A549 (cell line): ENCODE measurements around the gene TXNRD1. TPM values are rescaled to one million over a fixed set of nuclear protein-coding genes. Genes with fewer than 3 reads are reported as not detected.
A peak's percentile ranks its signal among the peaks of the same experiment; 100 is the strongest.
"Not testable (repeated sequence)": the region's sequence is repeated elsewhere in the genome, so short reads cannot be mapped to it uniquely, and the experiment has no call there.

Experiments used
- ATAC-seq, 2 experiments: fragments of 200-7000 bp in 1 of 2; fragments of >200 bp in 1 of 2; cut with Nextera tagmentation in 1 of 2; cut with Tn5 transposase in 1 of 2; 3 replicates each; pipeline versions ENCODE4 v1.8.0 to v1.9.1; 2018 to 2020; ENCODE audit warnings: mild to moderate bottlenecking in 1 of 2, moderate library complexity in 1 of 2
- CTCF ChIA-PET: fragments of 300-600 bp; sonication (Branson Sonifier 250); formaldehyde crosslinking; extraction: SDS; loops from one replicate; lab custom pipeline; 2021; ENCODE audit warnings: antibody characterized with exemption, inconsistent platforms; lab: Yijun Ruan, JAX
- POLR2A ChIA-PET: fragments of 350-600 bp; formaldehyde crosslinking; extraction: SDS; loops from one replicate; lab custom pipeline; 2021; ENCODE audit warnings: antibody characterized with exemption, inconsistent platforms; lab: Yijun Ruan, JAX
- DNase-seq, 2 experiments: peaks; one replicate each; pipeline versions ENCODE4 v3.0.0 to v3.0.0-alpha.2; 2011 to 2016; ENCODE audit warnings: low read depth in 1 of 2, low spot score in 1 of 2
- FAIRE-seq: peaks from 2 replicates; lab custom pipeline; 2011; peaks lifted over from hg19 to GRCh38; lab: Jason Lieb, UNC
- H3K27ac ChIP-seq, 2 experiments: fragments of >200 bp; sonication (Bioruptor Twin); formaldehyde crosslinking; 3 replicates each; pipeline ENCODE4 v1.5.1; 2016 to 2017
- H3K4me1 ChIP-seq: fragments of >200 bp; sonication (Bioruptor Twin); formaldehyde crosslinking; 3 replicates; pipeline ENCODE4 v1.6.1; 2016
- H3K4me2 ChIP-seq: fragments of >200 bp; sonication (Bioruptor Twin); formaldehyde crosslinking; 3 replicates; pipeline ENCODE4 v1.6.1; 2016
- H3K4me3 ChIP-seq: fragments of >200 bp; sonication (Bioruptor Twin); formaldehyde crosslinking; 3 replicates; pipeline ENCODE4 v1.5.1; 2016
- H3K9me3 ChIP-seq: fragments of >200 bp; sonication (Bioruptor Twin); formaldehyde crosslinking; 3 replicates; pipeline ENCODE4 v1.6.1; 2016
- BHLHE40 ChIP-seq: IDR thresholded peaks from 2 replicates; pipeline ENCODE4 v1.6.1; 2012; ENCODE audit warnings: low read depth, low read length, inconsistent platforms
- CBX2 ChIP-seq: fragments of 200-600 bp; sonication (generic); IDR thresholded peaks from 2 replicates; pipeline ENCODE4 v1.6.1; 2016; ENCODE audit warnings: low read depth, mild to moderate bottlenecking, borderline replicate concordance
- EHF ChIP-seq: fragments of 250-450 bp; sonication (Bioruptor Pico); IDR thresholded peaks from 2 replicates; pipeline ENCODE4 v1.5.0; 2020; ENCODE audit warnings: mild to moderate bottlenecking
- EP300 ChIP-seq, 2 experiments: fragments of >200 bp; sonication (Bioruptor Twin); formaldehyde crosslinking; IDR thresholded peaks; 2 replicates in 1 of 2; 3 replicates in 1 of 2; pipeline ENCODE4 v1.6.1; 2016 to 2017
- ESRRA ChIP-seq: fragments of 150-350 bp; IDR thresholded peaks from 2 replicates; pipeline ENCODE4 v1.6.1; 2014; ENCODE audit warnings: mild to moderate bottlenecking, low read length, borderline replicate concordance
- FOSL2 ChIP-seq, 2 experiments: fragments of 450-650 bp in 1 of 2; fragments of >200 bp in 1 of 2; sonication (Bioruptor Twin) in 1 of 2; formaldehyde crosslinking; IDR thresholded peaks; 2 replicates each; pipeline versions ENCODE4 v1.5.0 to v1.6.1; 2016 to 2020; ENCODE audit warnings: mild to moderate bottlenecking in 1 of 2, moderate library complexity in 1 of 2
- FOXS1 ChIP-seq: fragments of 250-450 bp; sonication (Bioruptor Pico); IDR thresholded peaks from 2 replicates; pipeline ENCODE4 v1.5.0; 2020; ENCODE audit warnings: mild to moderate bottlenecking, moderate library complexity
- HDAC2 ChIP-seq: fragments of 200-600 bp; sonication (generic); IDR thresholded peaks from 2 replicates; pipeline ENCODE4 v1.6.1; 2016
- HOXB13 ChIP-seq: fragments of 250-450 bp; sonication (Bioruptor Pico); IDR thresholded peaks from 2 replicates; pipeline ENCODE4 v1.5.0; 2020; ENCODE audit warnings: low read depth, mild to moderate bottlenecking, moderate library complexity
- KDM5A ChIP-seq: fragments of 200-600 bp; sonication (generic); IDR thresholded peaks from 2 replicates; pipeline ENCODE4 v1.6.1; 2016; ENCODE audit warnings: antibody characterized with exemption, mild to moderate bottlenecking
- MAZ ChIP-seq: fragments of 150-350 bp; IDR thresholded peaks from 2 replicates; pipeline ENCODE4 v1.6.1; 2014; ENCODE audit warnings: antibody characterized with exemption, low read depth, low read length, borderline replicate concordance
- MYC ChIP-seq: IDR thresholded peaks from 2 replicates; pipeline ENCODE4 v1.6.1; 2012; ENCODE audit warnings: mild to moderate bottlenecking, inconsistent platforms, low read length, improper control_type of control experiment, borderline replicate concordance
- NPAS2 ChIP-seq: fragments of 250-450 bp; sonication (Bioruptor Pico); IDR thresholded peaks from 2 replicates; pipeline ENCODE4 v1.8.0; 2022; ENCODE audit warnings: mild to moderate bottlenecking, moderate library complexity, borderline replicate concordance
- NR3C1 ChIP-seq: fragments of >200 bp; sonication (Bioruptor Twin); formaldehyde crosslinking; IDR thresholded peaks from 3 replicates; pipeline ENCODE4 v1.6.1; 2017
- RNF2 ChIP-seq: fragments of 200-600 bp; sonication (generic); IDR thresholded peaks from 2 replicates; pipeline ENCODE4 v1.6.1; 2016; ENCODE audit warnings: low read depth, mild to moderate bottlenecking, antibody characterized with exemption, moderate library complexity, borderline replicate concordance
- TFCP2L1 ChIP-seq: fragments of 250-450 bp; sonication (Bioruptor Pico); IDR thresholded peaks from 2 replicates; pipeline ENCODE4 v1.5.0; 2021; ENCODE audit warnings: mild to moderate bottlenecking
- ZNF302 ChIP-seq: fragments of 250-450 bp; sonication (Bioruptor Pico); IDR thresholded peaks from 2 replicates; pipeline ENCODE4 v1.9.0; 2021; ENCODE audit warnings: inconsistent platforms, mild to moderate bottlenecking, moderate library complexity
- ZSCAN20 ChIP-seq: fragments of 250-450 bp; sonication (Bioruptor Pico); IDR thresholded peaks from 2 replicates; pipeline ENCODE4 v1.8.0; 2022; ENCODE audit warnings: mild to moderate bottlenecking, moderate library complexity
- WGBS: methylation state at CpG from one replicate; pipeline ENCODE4 v1.1.6; 2017; ENCODE audit errors: missing lambda C conversion rate; 5-methylcytosine and 5-hydroxymethylcytosine counted together
- polyA plus RNA-seq, 4 experiments: library from polyadenylated mRNA; depleted of rRNA in 3 of 4; stranded (reverse); fragments of >200 nt; fragmentation: RNase III in 1 of 4; extraction: RNeasy Plus Mini Kit Qiagen cat#74134 plus additional on column Dnase treatment in 1 of 4; gene quantifications; 2 replicates in 3 of 4; 3 replicates in 1 of 4; pipeline ENCODE4 v1.2.3, GENCODE V29; 2011 to 2017
- TF ChIP-seq, protein P1 (sequence below): fragments of 250-450 bp; sonication (Bioruptor Pico); IDR thresholded peaks from 2 replicates; pipeline ENCODE4 v1.5.0; 2021; ENCODE audit warnings: mild to moderate bottlenecking, moderate library complexity, borderline replicate concordance
- TF ChIP-seq, protein P2 (sequence below): fragments of >200 bp; sonication (Bioruptor Twin); formaldehyde crosslinking; IDR thresholded peaks from 3 replicates; pipeline ENCODE4 v1.6.1; 2016

TXNRD1 gene
- polyA plus RNA-seq, 2 of the 4 experiments (the other 2 are of a cell fraction) = 899 to 1,230 TPM

DNA sequence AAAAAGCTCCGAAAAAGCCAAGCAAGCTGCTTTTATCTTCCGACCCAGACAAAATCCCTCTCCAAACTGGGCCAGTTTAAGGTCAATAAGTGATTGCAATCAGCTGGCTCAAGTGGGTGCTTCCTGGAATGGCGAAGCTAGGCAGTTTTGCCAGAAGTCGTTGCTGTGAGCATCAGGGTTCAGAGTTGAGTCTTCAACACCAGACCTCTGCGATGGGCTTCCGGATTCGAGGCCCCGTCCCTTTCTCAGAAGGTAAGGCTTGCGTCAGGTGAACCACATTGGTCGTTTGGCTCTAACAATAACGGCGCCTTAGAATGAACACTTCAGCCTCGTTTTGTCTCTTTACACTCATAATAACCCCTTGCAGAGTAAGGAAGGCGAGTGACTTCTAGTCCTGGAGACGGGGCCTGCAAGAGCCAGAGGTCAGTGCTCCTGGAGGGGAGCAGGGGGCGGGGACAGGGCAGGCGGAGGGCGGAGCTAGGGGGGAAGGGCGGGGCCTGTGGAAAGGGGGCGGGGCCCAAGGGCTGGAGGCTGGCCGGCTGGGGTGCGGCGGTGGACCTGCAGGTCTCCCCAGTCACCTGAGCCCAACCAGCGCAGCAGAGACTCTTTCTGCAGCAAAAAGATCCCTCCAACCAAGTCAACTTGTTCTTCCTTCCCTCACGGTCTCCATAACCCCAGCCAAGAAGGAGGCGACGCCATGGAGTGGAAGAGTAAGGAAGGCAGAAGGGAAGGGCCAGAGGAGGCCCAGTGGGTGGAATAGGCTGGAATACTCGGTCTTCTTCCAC lies 43.6 kb upstream of the TXNRD1 start:
- WGBS = 86% methylated on average over 24 of the region's 28 CpGs
- CTCF ChIA-PET = no interaction called here
- Histone ChIP-seq H3K9me3 (no peaks in the 10 kb centered on the region), H3K4me1 (peaks cover 21% of the 10 kb centered on the region), H3K4me3 (no peak overlapping the region), H3K4me2 (no peak overlapping the region), H3K27ac (peak overlapping the region in 1 of 2 experiments; percentile 28; a peak in 1 of 6 replicates)
- DNase-seq (no peak), ATAC-seq (peak; percentile 50 to 52; a peak in 3 of 6 replicates), FAIRE-seq (no peak)
- POLR2A ChIA-PET = no interaction called here
- TF ChIP-seq KDM5A = no peak
- TF ChIP-seq NR3C1 = no peak
- TF ChIP-seq RNF2 = no peak
- TF ChIP-seq BHLHE40 = no peak
- TF ChIP-seq HOXB13 (CRISPR knock-in tag) = no peak
- TF ChIP-seq FOXS1 = no peak

DNA sequence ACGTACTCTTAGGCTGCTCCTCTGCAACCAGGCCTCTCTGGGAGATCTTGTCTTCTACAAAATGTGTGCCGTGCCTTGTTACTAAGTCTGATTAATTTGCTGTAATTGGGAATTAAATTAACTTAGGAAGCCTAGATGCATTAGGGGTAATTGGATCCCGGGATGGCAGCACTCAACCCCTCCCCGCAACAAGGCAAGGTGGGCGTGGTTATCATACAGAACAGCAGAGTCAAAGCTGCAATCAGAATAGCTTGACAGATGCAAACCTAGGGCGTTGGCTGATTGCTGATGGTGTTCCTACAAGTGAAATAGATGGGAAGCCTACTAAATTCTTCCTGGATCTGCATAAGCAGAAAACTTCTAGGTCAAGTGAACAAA lies 43.0 kb upstream of the TXNRD1 start:
- TF ChIP-seq EHF (CRISPR knock-in tag) (no peak), HDAC2 (no peak), MAZ (no peak), NPAS2 (no peak), ESRRA (no peak), ZNF302 (CRISPR knock-in tag) (no peak), CBX2 (no peak), BHLHE40 (no peak), MYC (no peak), TFCP2L1 (no peak), EP300 (IDR thresholded peaks at IDR 0.05) (no peak), FOXS1 (no peak), ZSCAN20 (CRISPR knock-in tag) (no peak)
- TF ChIP-seq, protein P1, sequence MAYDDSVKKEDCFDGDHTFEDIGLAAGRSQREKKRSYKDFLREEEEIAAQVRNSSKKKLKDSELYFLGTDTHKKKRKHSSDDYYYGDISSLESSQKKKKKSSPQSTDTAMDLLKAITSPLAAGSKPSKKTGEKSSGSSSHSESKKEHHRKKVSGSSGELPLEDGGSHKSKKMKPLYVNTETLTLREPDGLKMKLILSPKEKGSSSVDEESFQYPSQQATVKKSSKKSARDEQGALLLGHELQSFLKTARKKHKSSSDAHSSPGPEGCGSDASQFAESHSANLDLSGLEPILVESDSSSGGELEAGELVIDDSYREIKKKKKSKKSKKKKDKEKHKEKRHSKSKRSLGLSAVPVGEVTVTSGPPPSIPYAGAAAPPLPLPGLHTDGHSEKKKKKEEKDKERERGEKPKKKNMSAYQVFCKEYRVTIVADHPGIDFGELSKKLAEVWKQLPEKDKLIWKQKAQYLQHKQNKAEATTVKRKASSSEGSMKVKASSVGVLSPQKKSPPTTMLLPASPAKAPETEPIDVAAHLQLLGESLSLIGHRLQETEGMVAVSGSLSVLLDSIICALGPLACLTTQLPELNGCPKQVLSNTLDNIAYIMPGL (CRISPR knock-in tag) = no peak
- TF ChIP-seq, protein P2, sequence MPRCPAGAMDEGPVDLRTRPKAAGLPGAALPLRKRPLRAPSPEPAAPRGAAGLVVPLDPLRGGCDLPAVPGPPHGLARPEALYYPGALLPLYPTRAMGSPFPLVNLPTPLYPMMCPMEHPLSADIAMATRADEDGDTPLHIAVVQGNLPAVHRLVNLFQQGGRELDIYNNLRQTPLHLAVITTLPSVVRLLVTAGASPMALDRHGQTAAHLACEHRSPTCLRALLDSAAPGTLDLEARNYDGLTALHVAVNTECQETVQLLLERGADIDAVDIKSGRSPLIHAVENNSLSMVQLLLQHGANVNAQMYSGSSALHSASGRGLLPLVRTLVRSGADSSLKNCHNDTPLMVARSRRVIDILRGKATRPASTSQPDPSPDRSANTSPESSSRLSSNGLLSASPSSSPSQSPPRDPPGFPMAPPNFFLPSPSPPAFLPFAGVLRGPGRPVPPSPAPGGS = no peak
- TF ChIP-seq, all 56 proteins: peak for 0
- peaks cover 26% of the 10 kb centered on the region for H3K4me1 ChIP-seq
- no peak overlapping the region for H3K4me3 ChIP-seq
- DNase-seq = no peak
- 81% methylated on average over 6 of the region's 6 CpGs for WGBS
- peak overlapping the region in 1 of 2 experiments; percentile 28; a peak in 1 of 6 replicates for H3K27ac ChIP-seq
- POLR2A ChIA-PET = no interaction called here
- no peak for ATAC-seq
- H3K9me3 ChIP-seq = no peaks in the 10 kb centered on the region
- H3K4me2 ChIP-seq = no peak overlapping the region
- CTCF ChIA-PET = interaction anchor here (1.2 kb wide), 1 partner anchor 9 kb away, joined by 4 read pairs; no protein-coding TSS in a partner anchor
- FAIRE-seq = no peak

DNA sequence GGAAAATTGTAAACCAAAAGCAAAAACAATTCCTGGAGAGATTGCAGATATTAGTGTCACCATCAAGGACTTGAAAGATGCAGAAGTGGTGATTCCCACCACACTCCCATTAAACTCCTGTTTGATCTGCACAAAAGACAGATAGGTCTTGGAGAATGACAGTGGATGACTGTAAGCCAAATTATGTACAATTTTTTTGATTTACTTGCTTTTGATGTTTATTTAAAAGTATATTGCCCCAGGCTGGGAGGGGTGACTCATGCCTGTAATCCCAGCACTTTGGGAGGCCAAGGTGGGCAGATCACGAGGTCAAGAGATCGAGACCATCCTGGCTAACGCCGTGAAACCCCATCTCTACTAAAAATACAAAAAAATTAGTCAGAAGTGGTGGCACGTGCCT lies 41.8 kb upstream of the TXNRD1 start:
- DNase-seq; FAIRE-seq; ATAC-seq; H3K4me3 ChIP-seq; H3K9me3 ChIP-seq; TF ChIP-seq FOSL2 (IDR thresholded peaks at IDR 0.05): not testable (repeated sequence)
- TF ChIP-seq FOSL2 (CRISPR knock-in tag; IDR thresholded peaks at IDR 0.05) = peak; percentile 57; the same call in 1 of the 2 replicates
- peak overlapping the region; percentile 15; the same call in 1 of the 3 replicates for H3K4me2 ChIP-seq
- peaks cover 38% of the 10 kb centered on the region for H3K4me1 ChIP-seq
- 79% methylated on average over 5 of the region's 5 CpGs for WGBS
- ChIA-PET POLR2A (interaction anchor here (1.0 kb wide), 1 partner anchor 36 kb away, joined by 3 read pairs; the partner anchor contains the start of gene NFYB), CTCF (interaction anchor here (1.2 kb wide), 1 partner anchor 10 kb away, joined by 4 read pairs; no protein-coding TSS in a partner anchor)
- peak overlapping the region; percentile 20 to 28; a peak in 3 of 6 replicates for H3K27ac ChIP-seq
